ENCODE data around the gene ADGRG7.

DNA sequence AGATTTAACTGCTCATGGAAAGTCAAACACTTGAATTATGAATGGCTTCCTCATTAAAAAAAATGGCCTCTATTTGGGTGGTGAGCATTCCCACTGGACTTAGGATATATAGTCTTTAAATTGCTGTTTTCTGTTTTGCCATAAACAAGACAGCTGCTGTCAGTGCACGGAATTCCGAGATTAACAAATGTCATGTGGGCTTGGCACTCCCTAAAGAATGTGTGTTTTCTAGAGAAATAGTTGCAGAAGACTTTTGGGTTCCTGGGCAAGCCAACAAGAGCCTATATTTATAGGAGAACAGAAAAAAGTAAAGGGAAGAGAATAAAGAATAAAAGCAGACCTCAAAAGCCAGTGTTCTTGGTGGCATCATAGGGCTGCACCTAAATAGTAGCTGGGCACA is 86.3 kb downstream of the ADGRG7 start:
- TF ChIP-seq GATA3 (IDR thresholded peaks at IDR 0.05; ENCODE audit: low read depth, low read length), result no peak
- TF ChIP-seq GATA2 (IDR thresholded peaks at IDR 0.05; ENCODE audit: low read depth, low read length), result no peak

All from SH-SY5Y (cell line).